ENCODE measurements around the gene YIPF6. TPM values are rescaled to one million over a fixed set of nuclear protein-coding genes. Genes with fewer than 3 reads are reported as not detected.
A peak's percentile ranks its signal among the peaks of the same experiment; 100 is the strongest.

The YIPF6 gene, protein sequence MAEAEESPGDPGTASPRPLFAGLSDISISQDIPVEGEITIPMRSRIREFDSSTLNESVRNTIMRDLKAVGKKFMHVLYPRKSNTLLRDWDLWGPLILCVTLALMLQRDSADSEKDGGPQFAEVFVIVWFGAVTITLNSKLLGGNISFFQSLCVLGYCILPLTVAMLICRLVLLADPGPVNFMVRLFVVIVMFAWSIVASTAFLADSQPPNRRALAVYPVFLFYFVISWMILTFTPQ
- 18.6 and 22.9 TPM in 2 replicates for total RNA-seq
- 14.7 TPM for total RNA-seq (2013)
- 2.4 and 4.6 TPM in 2 replicates for polyA plus RNA-seq
- polyA minus RNA-seq: 2.9 and 6.4 TPM in 2 replicates

GRCh38 chrX:68498508-68499379 is at the start of gene YIPF6:
Gene YIPF6 (plus strand): TSS chrX:68499051. CDS start chrX:68499067, 16 bp downstream.
- DNase-seq: peak; percentile 76
- peak within 1 kb of the TSS; percentile 92 for H3K9ac ChIP-seq (ENCODE audit: low read length)
- Mint-ChIP-seq H3K9me3 (ENCODE audit: insufficient read depth) (no peaks in the 10 kb centered on the region), H3K4me3 (peak within 1 kb of the TSS; percentile 94), H3K27ac (peak within 1 kb of the TSS; percentile 93), H3K27me3 (peaks cover 5% of the 10 kb centered on the region), H3K4me1 (peaks cover 30% of the 10 kb centered on the region)
- H3K36me3 ChIP-seq (replicated peaks in 1 of 2; ENCODE audit: control extremely low read depth in 1 of 2, control insufficient read depth in 1 of 2, extremely low read depth in 1 of 2, insufficient read depth in 2 of 2, low read length in 1 of 2): no peaks in the 10 kb centered on the region
- H3K4me3 ChIP-seq (ENCODE audit: control extremely low read depth in 1 of 5, extremely low read depth in 1 of 5, insufficient read depth in 1 of 5, low read depth in 2 of 5, low read length in 4 of 5): peak within 1 kb of the TSS; percentile 51 to 88 (median 62)
- CTCF ChIA-PET: no interaction called here
- peak within 1 kb of the TSS; percentile 92 to 93 for H3K27ac ChIP-seq (ENCODE audit: low read length in 2 of 2)
- POLR2A ChIA-PET: no interaction called here
- peak within 1 kb of the TSS; percentile 75 for H2AFZ ChIP-seq (ENCODE audit: insufficient read depth, low read depth, low read length, poor library complexity, severe bottlenecking)
- H3K27me3 ChIP-seq (replicated peaks in 1 of 4; ENCODE audit: control extremely low read depth in 1 of 4, control insufficient read depth in 3 of 4, insufficient read depth in 4 of 4, low read length in 3 of 4): no peaks in the 10 kb centered on the region
- H4K20me1 ChIP-seq (ENCODE audit: control insufficient read depth, insufficient read depth, low read length, poor library complexity, severe bottlenecking): no peaks in the 10 kb centered on the region
- H3K4me1 ChIP-seq (ENCODE audit: control insufficient read depth in 2 of 2, insufficient read depth in 2 of 2, low read length in 2 of 2): peaks cover 4 to 10% of the 10 kb centered on the region in 2 donors
- H3K4me2 ChIP-seq (replicated peaks; ENCODE audit: low read depth, low read length, poor library complexity, severe bottlenecking): peak within 1 kb of the TSS; percentile 70
- H3K79me2 ChIP-seq (ENCODE audit: control insufficient read depth, insufficient read depth, low read length): peaks cover 52% of the 10 kb centered on the region
- intact Hi-C loops (cut with micrococcal nuclease): no loop called here
- peak; percentile 95 for ATAC-seq (ENCODE audit: low read depth)
- no peaks in the 10 kb centered on the region for H3K9me3 ChIP-seq (ENCODE audit: control extremely low read depth in 1 of 3, control insufficient read depth in 2 of 3, insufficient read depth in 1 of 3, low read length in 2 of 3)
- no peak for TF ChIP-seq CTCF (IDR thresholded peaks at IDR 0.05)
- TF ChIP-seq EZH2 (IDR thresholded peaks at IDR 0.05; ENCODE audit: borderline replicate concordance, insufficient read depth, low read depth, low read length, poor library complexity, severe bottlenecking): no peak
- WGBS (ENCODE audit: insufficient coverage): 0% methylated on average over 43 of the region's 68 CpGs

GRCh38 chrX:68451720-68452119 is 47.1 kb upstream of the YIPF6 start:
- DNase-seq: no peak
- H3K27ac Mint-ChIP-seq: no peak overlapping the region
- H3K9me3 Mint-ChIP-seq (ENCODE audit: insufficient read depth): no peaks in the 10 kb centered on the region
- WGBS (ENCODE audit: insufficient coverage): no CpG with 5 or more reads among the region's 8 CpGs
- Histone ChIP-seq H3K27me3 (replicated peaks in 1 of 4; ENCODE audit: control extremely low read depth in 1 of 4, control insufficient read depth in 3 of 4, insufficient read depth in 4 of 4, low read length in 3 of 4) (no peaks in the 10 kb centered on the region), H2AFZ (ENCODE audit: insufficient read depth, low read depth, low read length, poor library complexity, severe bottlenecking) (no peak overlapping the region), H3K4me3 (ENCODE audit: control extremely low read depth in 1 of 5, extremely low read depth in 1 of 5, insufficient read depth in 1 of 5, low read depth in 2 of 5, low read length in 4 of 5) (no peak overlapping the region), H3K79me2 (ENCODE audit: control insufficient read depth, insufficient read depth, low read length) (no peaks in the 10 kb centered on the region), H3K27ac (ENCODE audit: low read length in 2 of 2) (no peak overlapping the region), H3K36me3 (replicated peaks in 1 of 2; ENCODE audit: control extremely low read depth in 1 of 2, control insufficient read depth in 1 of 2, extremely low read depth in 1 of 2, insufficient read depth in 2 of 2, low read length in 1 of 2) (no peaks in the 10 kb centered on the region), H3K9ac (ENCODE audit: low read length) (no peak overlapping the region), H3K4me2 (replicated peaks; ENCODE audit: low read depth, low read length, poor library complexity, severe bottlenecking) (no peak overlapping the region), H4K20me1 (ENCODE audit: control insufficient read depth, insufficient read depth, low read length, poor library complexity, severe bottlenecking) (no peaks in the 10 kb centered on the region), H3K4me1 (ENCODE audit: control insufficient read depth in 2 of 2, insufficient read depth in 2 of 2, low read length in 2 of 2) (no peaks in the 10 kb centered on the region), H3K9me3 (ENCODE audit: control extremely low read depth in 1 of 3, control insufficient read depth in 2 of 3, insufficient read depth in 1 of 3, low read length in 2 of 3) (no peaks in the 10 kb centered on the region)
- ChIA-PET POLR2A (no interaction called here), CTCF (no interaction called here)
- no peak overlapping the region for H3K4me3 Mint-ChIP-seq
- H3K27me3 Mint-ChIP-seq: no peaks in the 10 kb centered on the region
- H3K4me1 Mint-ChIP-seq: no peaks in the 10 kb centered on the region
- intact Hi-C loops (cut with micrococcal nuclease): no loop called here
- ATAC-seq (ENCODE audit: low read depth): no peak
- TF ChIP-seq EZH2 (IDR thresholded peaks at IDR 0.05; ENCODE audit: borderline replicate concordance, insufficient read depth, low read depth, low read length, poor library complexity, severe bottlenecking) (no peak), CTCF (IDR thresholded peaks at IDR 0.05) (no peak)

Data from B cell (primary cell).